Purkinje cell (primary cell): Measurements from ENCODE around the gene CTAGE4. TPM values are rescaled to one million over a fixed set of nuclear protein-coding genes. Genes with fewer than 3 reads are reported as not detected.

Experiments
- polyA plus RNA-seq: library from polyadenylated mRNA; unstranded; fragments of >200 nt; fragmentation: Nextera tagmentation; gene quantifications from 2 replicates; pipeline ENCODE4 v1.2.1, GENCODE V29; 2014

Gene CTAGE4
- not detected in 2 replicates for polyA plus RNA-seq

DNA sequence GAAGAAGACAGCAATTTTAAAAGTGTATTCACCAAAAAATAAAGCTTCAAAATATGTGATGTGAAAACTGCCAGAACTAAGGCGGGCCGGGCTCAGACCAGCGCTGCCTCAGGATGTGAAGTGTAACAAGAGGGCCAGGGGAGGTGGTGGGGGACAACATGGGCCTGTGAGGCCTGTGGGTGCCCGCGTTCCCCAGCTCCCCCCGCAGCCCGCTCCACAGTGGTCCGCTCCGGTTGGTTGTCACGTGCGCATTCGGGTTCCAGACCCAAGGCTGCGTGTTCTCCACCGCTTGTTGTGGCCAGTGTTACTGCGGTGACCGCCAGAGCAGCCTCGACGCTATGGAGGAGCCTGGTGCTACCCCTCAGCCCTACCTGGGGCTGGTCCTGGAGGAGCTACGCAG is at the start of gene CTAGE4:
Gene CTAGE4, plus strand, starts transcription at position 301 of the 400 bp plus-strand sequence. Its CDS starts 38 bp downstream, at position 339.

GRCh38 chr7:144195212-144195872 is 12.1 kb downstream of the CTAGE4 start, which contains the start of gene ARHGEF35:
TSS of gene ARHGEF35 (minus strand) at chr7:144195833. CDS start at chr7:144188383, 7,450 bp downstream.

Other genes starting within 250 kb of the CTAGE4 start
- not detected in 2 replicates for gene OR2F2, start 248.2 kb upstream of the CTAGE4 start, polyA plus RNA-seq
- gene OR2F1, start 228.6 kb upstream of the CTAGE4 start, polyA plus RNA-seq: not detected in 2 replicates
- gene OR6B1, start 183.1 kb upstream of the CTAGE4 start, polyA plus RNA-seq: not detected in 2 replicates
- gene OR2A5, start 134.5 kb upstream of the CTAGE4 start, polyA plus RNA-seq: not detected in 2 replicates
- not detected in 2 replicates for gene OR2A25, start 113.7 kb upstream of the CTAGE4 start, polyA plus RNA-seq
- gene OR2A12, start 97.2 kb upstream of the CTAGE4 start, polyA plus RNA-seq: not detected in 2 replicates
- not detected in 2 replicates for gene OR2A2, start 73.9 kb upstream of the CTAGE4 start, polyA plus RNA-seq
- gene OR2A14, start 60.3 kb upstream of the CTAGE4 start, polyA plus RNA-seq: not detected in 2 replicates
- not detected in 2 replicates for gene ARHGEF35, start 12.4 kb downstream of the CTAGE4 start, polyA plus RNA-seq
- gene OR2A42, start 56.1 kb downstream of the CTAGE4 start, polyA plus RNA-seq: not detected in 2 replicates
- not detected in 2 replicates for gene OR2A7, start 81.3 kb downstream of the CTAGE4 start, polyA plus RNA-seq
- gene CTAGE8, start 85.8 kb downstream of the CTAGE4 start, polyA plus RNA-seq: not detected in 2 replicates
- gene OR2A1, start 129.0 kb downstream of the CTAGE4 start, polyA plus RNA-seq: not detected in 2 replicates
- gene ARHGEF5, start 171.9 kb downstream of the CTAGE4 start, polyA plus RNA-seq: not detected in 2 replicates
- gene NOBOX, start 220.2 kb downstream of the CTAGE4 start, polyA plus RNA-seq: not detected in 2 replicates